ENCODE results near the gene ALDH4A1. TPM values are rescaled to one million over a fixed set of nuclear protein-coding genes. Genes with fewer than 3 reads are reported as not detected.
A peak's percentile ranks its signal among the peaks of the same experiment; 100 is the strongest.

The ALDH4A1 gene
- total and polyA plus RNA-seq, 12 donors: 12.7 to 60.8 (median 36.6) TPM

DNA sequence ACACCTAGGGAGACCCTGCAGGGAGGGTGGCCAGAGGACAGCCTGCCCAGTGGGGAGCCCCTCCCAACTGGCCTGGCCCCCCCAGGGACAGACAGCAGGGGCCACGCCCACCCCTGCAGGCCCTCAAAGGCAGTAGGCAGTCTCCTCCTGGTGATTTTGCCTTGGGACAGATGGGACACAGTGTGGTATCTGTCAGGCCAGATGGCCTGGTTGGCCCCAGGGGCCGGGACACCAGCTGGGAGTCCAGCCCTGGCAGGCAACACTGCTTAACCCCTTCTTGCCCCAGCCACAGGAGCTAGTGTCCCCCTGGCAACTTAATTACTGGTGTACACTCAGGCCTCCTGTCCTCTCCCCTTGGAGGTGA lies 36.3 kb upstream of the ALDH4A1 start:
- peak in 1 of 8 donors; percentile 24 for ATAC-seq

DNA sequence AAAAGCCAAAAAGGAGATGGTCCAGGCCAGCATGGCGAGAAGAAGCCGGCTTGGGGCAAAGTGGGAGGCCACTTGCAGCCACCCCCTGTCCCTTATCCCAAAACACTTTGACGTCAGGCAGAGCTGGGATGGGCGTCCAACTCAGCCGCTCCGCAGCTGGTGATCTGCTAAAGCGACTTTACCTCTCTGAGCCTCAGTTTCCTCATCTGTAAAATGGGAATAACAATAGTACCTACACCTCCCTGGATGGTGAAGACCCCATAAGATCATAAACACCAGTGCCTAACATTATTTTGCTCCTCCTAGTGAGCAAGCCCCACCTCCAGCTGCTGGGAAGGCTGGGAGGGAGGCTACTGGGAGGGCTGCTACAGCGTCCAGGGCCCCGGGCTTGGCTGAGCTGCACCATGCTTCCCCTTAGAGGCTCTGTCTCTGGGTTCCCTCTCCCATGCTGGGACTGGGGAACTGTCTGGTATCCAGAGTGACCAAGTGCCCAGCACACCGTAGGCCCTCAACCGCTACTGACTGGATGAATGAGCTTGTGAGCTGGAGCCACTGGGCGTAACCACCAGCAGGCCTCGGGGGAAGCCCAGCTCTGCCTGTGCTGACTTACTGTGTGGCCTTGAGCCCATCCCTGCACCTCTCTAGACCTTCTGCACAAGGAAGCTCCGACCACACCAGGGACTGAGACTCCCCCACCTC lies 35.8 kb upstream of the ALDH4A1 start:
- Histone ChIP-seq H3K36me3 (peaks cover 0 to under 1% (median 0%) of the 10 kb centered on the region in 9 donors), H3K4me1 (peaks cover 28 to 59% (median 46%) of the 10 kb centered on the region in 9 donors), H3K4me3 (no peak overlapping the region), H3K9me3 (no peaks in the 10 kb centered on the region), H3K27ac (no peak overlapping the region), H3K27me3 (no peaks in the 10 kb centered on the region)
- TF ChIP-seq, protein P1, sequence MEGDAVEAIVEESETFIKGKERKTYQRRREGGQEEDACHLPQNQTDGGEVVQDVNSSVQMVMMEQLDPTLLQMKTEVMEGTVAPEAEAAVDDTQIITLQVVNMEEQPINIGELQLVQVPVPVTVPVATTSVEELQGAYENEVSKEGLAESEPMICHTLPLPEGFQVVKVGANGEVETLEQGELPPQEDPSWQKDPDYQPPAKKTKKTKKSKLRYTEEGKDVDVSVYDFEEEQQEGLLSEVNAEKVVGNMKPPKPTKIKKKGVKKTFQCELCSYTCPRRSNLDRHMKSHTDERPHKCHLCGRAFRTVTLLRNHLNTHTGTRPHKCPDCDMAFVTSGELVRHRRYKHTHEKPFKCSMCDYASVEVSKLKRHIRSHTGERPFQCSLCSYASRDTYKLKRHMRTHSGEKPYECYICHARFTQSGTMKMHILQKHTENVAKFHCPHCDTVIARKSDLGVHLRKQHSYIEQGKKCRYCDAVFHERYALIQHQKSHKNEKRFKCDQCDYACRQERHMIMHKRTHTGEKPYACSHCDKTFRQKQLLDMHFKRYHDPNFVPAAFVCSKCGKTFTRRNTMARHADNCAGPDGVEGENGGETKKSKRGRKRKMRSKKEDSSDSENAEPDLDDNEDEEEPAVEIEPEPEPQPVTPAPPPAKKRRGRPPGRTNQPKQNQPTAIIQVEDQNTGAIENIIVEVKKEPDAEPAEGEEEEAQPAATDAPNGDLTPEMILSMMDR (IDR thresholded peaks at IDR 0.05): no peak
- DNase-seq: no peak
- WGBS, 2 donors: 82 to 88% methylated on average over 14 of the region's 14 CpGs
- ATAC-seq: peak in 1 of 8 donors; percentile 29
- intact Hi-C loops (cut with DNase I): no loop called here

More for the DNA sequence above, 36.3 kb upstream of the ALDH4A1 start:
- intact Hi-C loops (cut with DNase I): no loop called here
- no peak for DNase-seq
- Histone ChIP-seq H3K9me3 (no peaks in the 10 kb centered on the region), H3K4me3 (no peak overlapping the region), H3K27ac (no peak overlapping the region), H3K27me3 (no peaks in the 10 kb centered on the region), H3K36me3 (peaks cover 0 to 6% (median 0%) of the 10 kb centered on the region in 9 donors), H3K4me1 (peaks cover 28 to 64% (median 46%) of the 10 kb centered on the region in 9 donors)
- TF ChIP-seq, protein P1 (IDR thresholded peaks at IDR 0.05): no peak
- 45 to 49% methylated on average over 2 of the region's 2 CpGs for WGBS, 2 donors

DNA sequence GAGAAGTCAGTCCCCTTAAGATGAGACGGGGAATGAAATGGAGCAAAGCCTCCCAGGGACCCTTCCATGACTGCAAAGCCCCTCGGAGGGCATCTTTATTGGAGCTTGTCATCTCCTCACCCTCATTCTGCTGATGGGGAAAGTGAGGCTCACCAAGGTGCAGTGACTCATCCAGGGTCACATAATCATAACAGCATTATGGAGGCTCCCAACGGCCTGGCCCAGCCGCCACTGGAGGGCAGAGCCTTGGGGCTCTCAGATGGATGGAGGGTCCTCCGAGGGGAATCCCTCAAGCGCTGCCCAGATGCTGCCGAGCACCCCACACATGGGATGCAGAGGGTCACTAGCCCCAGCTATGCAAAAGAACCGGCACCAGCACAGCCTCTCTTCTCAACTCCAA lies 35.2 kb upstream of the ALDH4A1 start:
- H3K9me3 ChIP-seq: no peaks in the 10 kb centered on the region
- no peak overlapping the region for H3K4me3 ChIP-seq
- no peak for ATAC-seq
- intact Hi-C loops (cut with DNase I): loop anchor here in 1 of 10 donors (1.0 kb wide), 1 partner anchor 63 kb away; no protein-coding TSS in a partner anchor
- no peaks in the 10 kb centered on the region for H3K36me3 ChIP-seq
- WGBS, 2 donors: 85 to 90% methylated on average over 8 of the region's 8 CpGs
- DNase-seq: no peak
- H3K27me3 ChIP-seq: no peaks in the 10 kb centered on the region
- peaks cover 28 to 57% (median 42%) of the 10 kb centered on the region in 9 donors for H3K4me1 ChIP-seq
- TF ChIP-seq, protein P1 (IDR thresholded peaks at IDR 0.05): no peak
- H3K27ac ChIP-seq: no peak overlapping the region

GRCh38 chr1:18936814-18937481 lies 34.6 kb upstream of the ALDH4A1 start:
- H3K27me3 ChIP-seq: no peaks in the 10 kb centered on the region

More at GRCh38 chr1:18936814-18937481, 34.6 kb upstream of the ALDH4A1 start:
- TF ChIP-seq, protein P1 (IDR thresholded peaks at IDR 0.05): no peak
- ATAC-seq: no peak
- peaks cover 23 to 53% (median 36%) of the 10 kb centered on the region in 9 donors for H3K4me1 ChIP-seq
- DNase-seq: no peak
- H3K27ac ChIP-seq: no peak overlapping the region
- no peaks in the 10 kb centered on the region for H3K36me3 ChIP-seq
- no peaks in the 10 kb centered on the region for H3K9me3 ChIP-seq
- WGBS, 2 donors: 89 to 91% methylated on average over 11 of the region's 11 CpGs
- no peak overlapping the region for H3K4me3 ChIP-seq
- intact Hi-C loops (cut with DNase I): loop anchor here in 1 of 10 donors (1.0 kb wide), 1 partner anchor 63 kb away; no protein-coding TSS in a partner anchor
